ENCODE results near the gene GPR35.
"Not testable (repeated sequence)": the region's sequence is repeated elsewhere in the genome, so short reads cannot be mapped to it uniquely, and the experiment has no call there.

Gene GPR35

GRCh38 chr2:240603081-240603835, 22.0 kb upstream of the GPR35 start:
- no peak for DNase-seq (ENCODE audit: low read depth)

GRCh38 chr2:240603846-240604245, 21.4 kb upstream of the GPR35 start:
- no peak for DNase-seq (ENCODE audit: low read depth)

- no peak for DNase-seq (ENCODE audit: low read depth)
Measured at GRCh38 chr2:240604291-240604938, 20.9 kb upstream of the GPR35 start.

- DNase-seq (ENCODE audit: low read depth), result no peak
Measured at GRCh38 chr2:240604939-240605716, 20.2 kb upstream of the GPR35 start.

- no peak for DNase-seq (ENCODE audit: low read depth)
Measured at GRCh38 chr2:240605867-240606743, 19.2 kb upstream of the GPR35 start.

- DNase-seq (ENCODE audit: low read depth), result no peak
Measured at GRCh38 chr2:240611601-240612210, 13.6 kb upstream of the GPR35 start.

GRCh38 chr2:240613781-240614180, 11.5 kb upstream of the GPR35 start:
- DNase-seq (ENCODE audit: low read depth), result no peak

GRCh38 chr2:240614391-240614790, 10.9 kb upstream of the GPR35 start:
- DNase-seq (ENCODE audit: low read depth), result no peak

GRCh38 chr2:240615396-240615795, 9.9 kb upstream of the GPR35 start:
- DNase-seq (ENCODE audit: low read depth), result no peak

- no peak for DNase-seq (ENCODE audit: low read depth)
Measured at GRCh38 chr2:240615820-240616547, 9.3 kb upstream of the GPR35 start.

- DNase-seq (ENCODE audit: low read depth), result not testable (repeated sequence)
Measured at GRCh38 chr2:240616860-240617666, 8.2 kb upstream of the GPR35 start.

- DNase-seq (ENCODE audit: low read depth), result no peak
Measured at GRCh38 chr2:240618776-240619175, 6.5 kb upstream of the GPR35 start.

- DNase-seq (ENCODE audit: low read depth), result no peak
Measured at GRCh38 chr2:240619506-240620148, 5.7 kb upstream of the GPR35 start.

- DNase-seq (ENCODE audit: low read depth), result no peak
Measured at GRCh38 chr2:240620149-240620731, 5.0 kb upstream of the GPR35 start.

GRCh38 chr2:240620859-240621258, 4.4 kb upstream of the GPR35 start:
- DNase-seq (ENCODE audit: low read depth), result no peak

- DNase-seq (ENCODE audit: low read depth), result no peak
Measured at GRCh38 chr2:240622060-240622411, 3.2 kb upstream of the GPR35 start.

GRCh38 chr2:240622531-240623235, 2.6 kb upstream of the GPR35 start:
- DNase-seq (ENCODE audit: low read depth), result no peak

GRCh38 chr2:240623531-240624010, 1.7 kb upstream of the GPR35 start:
- no peak for DNase-seq (ENCODE audit: low read depth)
